SK-N-SH (cell line): ENCODE data around the gene PIPOX. TPM values are rescaled to one million over a fixed set of nuclear protein-coding genes. Genes with fewer than 3 reads are reported as not detected.

Experiments used
- CTCF ChIA-PET: fragments of 300-600, 350-600 bp; formaldehyde crosslinking; extraction: SDS; loops from one replicate; lab custom pipeline; 2021; lab: Yijun Ruan, JAX
- POLR2A ChIA-PET: fragments of 350-600 bp; sonication (Branson Sonifier 250); formaldehyde crosslinking; extraction: SDS; loops from one replicate; lab custom pipeline; 2020; ENCODE audit warnings: antibody characterized with exemption, inconsistent platforms; lab: Yijun Ruan, JAX
- DNase-seq: peaks from one replicate; pipeline ENCODE4 v3.0.0; 2012
- H2AFZ ChIP-seq: fragments of 200-600 bp; sonication (generic); 2 replicates; pipeline ENCODE4 v1.8.1; 2016; ENCODE audit warnings: antibody characterized with exemption, mild to moderate bottlenecking, low read depth
- H3F3A ChIP-seq: fragments of 200-600 bp; sonication (generic); replicated peaks from 2 replicates; pipeline ENCODE3; 2016; ENCODE audit warnings: antibody characterized with exemption, mild to moderate bottlenecking; ENCODE audit not compliant: insufficient read depth
- H3K27ac ChIP-seq, 2 experiments: fragments of 200-500 bp in 1 of 2; fragments of 200-600 bp in 1 of 2; sonication (Bioruptor generic) in 1 of 2; sonication (generic), shearing (Covaris generic) in 1 of 2; 2 replicates each; pipeline versions ENCODE4 v1.5.1 to v1.6.1; 2014 to 2016; ENCODE audit warnings: low read depth in 2 of 2, inconsistent platforms in 1 of 2, low read length in 1 of 2, mild to moderate bottlenecking in 1 of 2, mixed read lengths in 1 of 2
- H3K27me3 ChIP-seq: fragments of 200-600 bp; sonication (generic), shearing (Covaris generic); 2 replicates; pipeline ENCODE4 v1.6.1; 2016; ENCODE audit warnings: mixed run types; ENCODE audit not compliant: insufficient read depth
- H3K36me3 ChIP-seq, 2 experiments: fragments of 200-500 bp in 1 of 2; fragments of 200-600 bp in 1 of 2; sonication (Bioruptor generic) in 1 of 2; sonication (generic) in 1 of 2; replicated peaks in 1 of 2; 2 replicates each; pipeline versions ENCODE3 to v1.5.1; 2014 to 2016; ENCODE audit warnings: low read length in 1 of 2, mild to moderate bottlenecking in 1 of 2; ENCODE audit not compliant: insufficient read depth in 2 of 2, control insufficient read depth in 1 of 2
- H3K4me1 ChIP-seq, 2 experiments: fragments of 200-500 bp in 1 of 2; fragments of 200-600 bp in 1 of 2; sonication (Bioruptor generic) in 1 of 2; sonication (generic), shearing (Covaris generic) in 1 of 2; 2 replicates each; pipeline versions ENCODE4 v1.5.1 to v1.6.1; 2014 to 2016; ENCODE audit warnings: low read depth in 1 of 2, low read length in 1 of 2, mixed run types in 1 of 2; ENCODE audit not compliant: insufficient read depth in 2 of 2, control insufficient read depth in 1 of 2
- H3K4me2 ChIP-seq: fragments of 200-600 bp; sonication (generic), shearing (Covaris generic); 2 replicates; pipeline ENCODE4 v1.6.1; 2017; ENCODE audit warnings: mixed run types
- H3K4me3 ChIP-seq, 2 experiments: fragments of 200-500 bp in 1 of 2; fragments of 200-600 bp in 1 of 2; sonication (Bioruptor generic) in 1 of 2; sonication (generic), shearing (Covaris generic) in 1 of 2; 2 replicates each; pipeline versions ENCODE4 v1.5.1 to v1.8.1; 2014 to 2016; ENCODE audit warnings: low read depth in 2 of 2, inconsistent platforms in 1 of 2, low read length in 1 of 2, mild to moderate bottlenecking in 1 of 2, mixed read lengths in 1 of 2, moderate library complexity in 1 of 2
- H3K79me2 ChIP-seq: fragments of 200-600 bp; sonication (generic); 2 replicates; pipeline ENCODE4 v1.8.1; 2017; ENCODE audit warnings: mild to moderate bottlenecking; ENCODE audit not compliant: insufficient read depth
- H3K9ac ChIP-seq: fragments of 200-600 bp; sonication (generic); 2 replicates; pipeline ENCODE4 v1.6.1; 2017; ENCODE audit warnings: mixed run types
- H3K9me2 ChIP-seq: fragments of 200-600 bp; sonication (generic); 2 replicates; pipeline ENCODE4 v1.6.1; 2017; ENCODE audit warnings: mixed run types
- H3K9me3 ChIP-seq: fragments of 200-600 bp; sonication (generic); 2 replicates; pipeline ENCODE4 v1.6.1; 2017; ENCODE audit warnings: mixed run types, mild to moderate bottlenecking, moderate library complexity
- H4K20me1 ChIP-seq: fragments of 200-600 bp; sonication (generic); 2 replicates; pipeline ENCODE4 v1.6.1; 2017; ENCODE audit warnings: mild to moderate bottlenecking, mixed run types; ENCODE audit not compliant: insufficient read depth
- CHD2 ChIP-seq: fragments of 150-350 bp; IDR thresholded peaks from 2 replicates; pipeline ENCODE4 v1.6.1; 2018; ENCODE audit warnings: low read length; ENCODE audit not compliant: partially characterized antibody
- ELF1 ChIP-seq: IDR thresholded peaks from 2 replicates; pipeline ENCODE4 v1.4.0; 2012
- EP300 ChIP-seq, 2 experiments: IDR thresholded peaks; 2 replicates each; pipeline versions ENCODE4 v1.4.0 to v1.6.1; 2012; ENCODE audit warnings: borderline replicate concordance in 1 of 2, low read depth in 1 of 2, low read length in 1 of 2
- FOSL2 ChIP-seq: IDR thresholded peaks from 2 replicates; pipeline ENCODE4 v1.4.0; 2012; ENCODE audit warnings: low read depth, mild to moderate bottlenecking, moderate library complexity, borderline replicate concordance
- GATA2 ChIP-seq: sonication (generic); formaldehyde crosslinking; IDR thresholded peaks from 2 replicates; pipeline ENCODE4 v1.5.0; 2020; ENCODE audit warnings: mild to moderate bottlenecking, missing genetic modification reagents
- IRF3 ChIP-seq: fragments of 150-350 bp; IDR thresholded peaks from 2 replicates; pipeline ENCODE4 v1.6.1; 2016; ENCODE audit warnings: mild to moderate bottlenecking, low read depth, low read length
- JUND ChIP-seq: IDR thresholded peaks from 2 replicates; pipeline ENCODE4 v1.4.0; 2012
- MXI1 ChIP-seq: IDR thresholded peaks from 2 replicates; pipeline ENCODE4 v1.6.1; 2012; ENCODE audit warnings: mild to moderate bottlenecking, low read depth, low read length, improper control_type of control experiment
- NFIC ChIP-seq: IDR thresholded peaks from 2 replicates; pipeline ENCODE4 v1.4.0; 2012; ENCODE audit warnings: borderline replicate concordance
- RFX5 ChIP-seq: IDR thresholded peaks from 2 replicates; pipeline ENCODE4 v1.6.1; 2012; ENCODE audit warnings: mild to moderate bottlenecking, improper control_type of control experiment, low read length
- USF2 ChIP-seq: fragments of 150-350 bp; IDR thresholded peaks from 2 replicates; pipeline ENCODE4 v1.6.1; 2017; ENCODE audit warnings: antibody characterized with exemption, low read length, low read depth, borderline replicate concordance
- YY1 ChIP-seq: IDR thresholded peaks from 2 replicates; pipeline ENCODE4 v1.4.0; 2012; ENCODE audit warnings: low read depth, mild to moderate bottlenecking
- WGBS: methylation state at CpG from one replicate; pipeline ENCODE4 v1.1.6; 2017; ENCODE audit warnings: low lambda C conversion rate; 5-methylcytosine and 5-hydroxymethylcytosine counted together
- polyA plus RNA-seq, 3 experiments: library from polyadenylated mRNA; depleted of rRNA; stranded (reverse); fragments of >200 nt; gene quantifications; 2 replicates each; pipeline ENCODE4 v1.2.3, GENCODE V29; 2012

The PIPOX gene
- polyA plus RNA-seq, 1 of the 3 experiments (the other 2 are of a cell fraction) = 0.31 TPM

GRCh38 chr17:29054835-29055234 is 11.9 kb downstream of the PIPOX start:
- Histone ChIP-seq H3K4me1 (peaks cover 0 to 53% of the 10 kb centered on the region in 2 experiments; a peak in 3 of 4 replicates), H3K79me2 (no peaks in the 10 kb centered on the region), H3K27me3 (no peaks in the 10 kb centered on the region), H3K36me3 (no peaks in the 10 kb centered on the region), H3K4me3 (no peak overlapping the region), H3K9me3 (no peaks in the 10 kb centered on the region), H3K27ac (peak overlapping the region in 1 of 2 experiments; percentile 83; a peak in 2 of 4 replicates), H2AFZ (no peak overlapping the region), H3K4me2 (no peak overlapping the region), H3K9ac (no peak overlapping the region), H3K9me2 (no peaks in the 10 kb centered on the region), H4K20me1 (no peaks in the 10 kb centered on the region), H3F3A (no peaks in the 10 kb centered on the region)
- ChIA-PET CTCF (interaction anchor here (0.6 to 3.0 kb wide), 12 partner anchors 11 to 409 kb away, joined by 3 to 16 read pairs (median 4); partner anchors contain the start of gene PIPOX), POLR2A (interaction anchor here (0.8 to 1.1 kb wide), 2 partner anchors 48 to 81 kb away, joined by 3 read pairs; no protein-coding TSS in a partner anchor)
- 0% methylated on average over 1 of the region's 10 CpGs for WGBS
- TF ChIP-seq GATA2 (CRISPR knock-in tag) = peak; percentile 50; the same call in 1 of the 2 replicates
- TF ChIP-seq MXI1 = peak; percentile 54; the same call in 1 of the 2 replicates
- TF ChIP-seq USF2 = no peak
- TF ChIP-seq YY1 = no peak
- TF ChIP-seq JUND = no peak
- TF ChIP-seq EP300 (IDR thresholded peaks at IDR 0.05; ENCODE audit: borderline replicate concordance in 1 of 2, low read depth in 1 of 2, low read length in 1 of 2) = peak in 1 of 2 experiments; percentile 35; a peak in 1 of 4 replicates
- TF ChIP-seq RFX5 = peak; percentile 83
- peak; percentile 24 for TF ChIP-seq CHD2
- no peak for TF ChIP-seq NFIC
- DNase-seq = peak; percentile 78

- Histone ChIP-seq H3F3A (no peaks in the 10 kb centered on the region), H3K9me2 (no peaks in the 10 kb centered on the region), H3K4me2 (no peak overlapping the region), H3K27me3 (no peaks in the 10 kb centered on the region), H3K36me3 (no peaks in the 10 kb centered on the region)
- WGBS = 50% methylated on average over 4 of the region's 4 CpGs
- CTCF ChIA-PET = interaction anchor here (0.6 to 1.2 kb wide), 7 partner anchors 20 to 104 kb away, joined by 3 to 7 read pairs (median 3); no protein-coding TSS in a partner anchor
- DNase-seq = no peak
- TF ChIP-seq ELF1 = no peak
- TF ChIP-seq MXI1 = no peak
- no peak for TF ChIP-seq YY1
- TF ChIP-seq FOSL2 = no peak
- TF ChIP-seq IRF3 = no peak
- TF ChIP-seq, all 33 proteins: peak for 0
- H3K79me2 ChIP-seq = no peaks in the 10 kb centered on the region
- no peak overlapping the region for H2AFZ ChIP-seq
- POLR2A ChIA-PET = interaction anchor here (1.6 kb wide), 1 partner anchor 20 kb away, joined by 4 read pairs; no protein-coding TSS in a partner anchor
- H3K9ac ChIP-seq = no peak overlapping the region
- peak overlapping the region in 1 of 2 experiments; percentile 11; a peak in 1 of 4 replicates for H3K27ac ChIP-seq
- no peaks in the 10 kb centered on the region for H4K20me1 ChIP-seq
- no peak overlapping the region for H3K4me3 ChIP-seq
- peaks cover 7 to 50% of the 10 kb centered on the region in 2 experiments; a peak in 3 of 4 replicates for H3K4me1 ChIP-seq
- no peaks in the 10 kb centered on the region for H3K9me3 ChIP-seq
Measured at GRCh38 chr17:29057361-29057760, 14.4 kb downstream of the PIPOX start.
